Measurements from ENCODE around the gene DCLK1.

The DCLK1 gene

DNA sequence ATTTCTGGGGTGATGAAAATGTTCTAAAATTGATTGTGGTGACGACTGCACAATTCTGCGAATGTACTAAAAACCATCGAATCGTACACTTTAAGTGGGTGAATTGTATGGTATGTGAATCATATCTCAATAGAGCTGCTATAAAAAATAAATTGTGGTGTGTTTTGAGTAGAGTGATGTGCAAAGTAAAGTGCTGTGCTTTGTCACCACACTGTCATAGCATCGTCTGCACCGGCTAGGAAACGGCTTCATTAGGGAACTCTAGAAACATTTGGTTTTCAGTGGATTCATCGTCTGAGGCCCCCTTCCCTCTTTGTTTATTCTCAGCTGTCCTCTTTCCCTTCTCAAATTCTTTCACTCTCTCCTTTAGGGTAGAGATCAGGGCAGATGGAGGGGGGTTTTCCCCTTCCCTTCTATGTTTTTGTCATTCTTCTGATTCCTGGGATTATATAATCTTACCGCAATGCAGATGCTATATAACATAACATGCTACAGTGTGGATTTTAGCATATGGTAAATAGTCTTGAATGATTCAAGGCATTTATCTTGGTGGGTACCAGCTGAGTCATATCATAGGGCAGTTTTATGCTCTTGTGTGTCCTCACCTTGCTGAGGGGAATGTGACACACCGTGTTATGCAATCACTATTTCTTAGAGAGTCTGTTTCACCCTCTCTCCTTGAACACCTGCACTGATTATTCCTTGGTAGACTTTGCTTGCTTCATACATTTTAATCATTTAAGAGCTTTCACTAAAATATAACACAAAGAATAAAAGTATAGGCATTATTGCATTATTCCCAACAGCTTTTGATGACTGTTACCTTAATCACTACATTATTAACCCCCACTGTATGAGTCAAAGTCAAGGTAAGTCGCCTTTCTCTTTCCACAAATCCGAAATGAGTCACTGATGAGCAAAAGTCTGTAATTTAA, 239.4 kb downstream of the DCLK1 start:
- peak; percentile 66 for DNase-seq

DNA sequence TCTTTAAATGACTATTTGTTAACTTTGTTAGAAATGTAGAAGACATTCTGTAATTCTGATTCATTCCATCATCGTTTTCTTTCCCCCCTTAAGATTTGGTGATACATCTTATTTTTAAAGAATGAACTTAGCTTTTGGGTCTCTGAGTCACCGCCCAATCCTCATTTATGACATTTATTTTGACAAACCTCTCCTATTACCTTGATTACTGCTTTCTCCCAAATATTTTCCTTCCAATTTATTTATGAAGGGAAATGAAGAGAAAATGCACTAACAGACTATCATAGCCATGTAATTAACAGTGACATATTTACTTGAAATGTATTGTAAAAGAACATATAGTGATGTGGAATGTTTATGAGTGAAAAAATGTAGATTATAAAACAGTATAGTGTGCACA, 241.6 kb downstream of the DCLK1 start:
- no peak for DNase-seq

DNA sequence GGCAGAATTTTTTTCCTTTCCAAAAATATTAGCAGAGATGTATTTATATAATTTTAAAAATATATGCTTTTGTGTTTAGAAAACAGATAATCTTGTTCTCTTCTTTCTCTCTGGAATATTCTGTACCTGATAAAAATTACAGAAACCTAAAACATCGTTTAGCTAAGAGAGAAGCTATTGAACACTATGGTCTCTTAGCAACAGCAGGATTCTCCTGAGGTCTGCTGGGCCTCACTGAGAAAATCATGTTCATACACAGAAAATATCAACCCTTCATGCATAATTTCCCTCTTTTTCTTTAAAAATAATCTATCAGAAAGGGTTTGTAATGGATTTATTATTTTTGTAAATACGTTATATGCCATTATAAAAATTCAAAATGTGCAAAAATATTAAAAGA, 242.2 kb downstream of the DCLK1 start:
- DNase-seq = no peak

DNA sequence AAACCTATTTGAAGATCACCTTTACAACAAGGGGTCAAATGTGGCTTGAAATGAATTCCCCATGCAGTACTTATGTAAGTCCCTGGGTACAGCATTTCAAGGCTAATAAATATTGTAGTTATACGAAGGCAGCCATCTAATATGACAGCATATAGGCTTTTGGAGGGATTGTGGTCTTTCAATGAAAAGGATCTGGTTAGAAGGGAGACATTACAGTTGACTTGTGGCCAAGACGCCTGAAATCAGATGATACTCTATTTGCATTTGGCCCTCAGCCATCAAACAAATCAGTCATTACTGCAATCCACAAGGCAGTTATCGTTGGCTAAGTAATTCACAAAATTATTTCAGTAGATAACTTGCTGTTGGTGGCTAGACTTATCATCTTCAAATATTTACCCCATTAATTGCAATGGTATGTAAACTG, 242.7 kb downstream of the DCLK1 start:
- DNase-seq = no peak

DNA sequence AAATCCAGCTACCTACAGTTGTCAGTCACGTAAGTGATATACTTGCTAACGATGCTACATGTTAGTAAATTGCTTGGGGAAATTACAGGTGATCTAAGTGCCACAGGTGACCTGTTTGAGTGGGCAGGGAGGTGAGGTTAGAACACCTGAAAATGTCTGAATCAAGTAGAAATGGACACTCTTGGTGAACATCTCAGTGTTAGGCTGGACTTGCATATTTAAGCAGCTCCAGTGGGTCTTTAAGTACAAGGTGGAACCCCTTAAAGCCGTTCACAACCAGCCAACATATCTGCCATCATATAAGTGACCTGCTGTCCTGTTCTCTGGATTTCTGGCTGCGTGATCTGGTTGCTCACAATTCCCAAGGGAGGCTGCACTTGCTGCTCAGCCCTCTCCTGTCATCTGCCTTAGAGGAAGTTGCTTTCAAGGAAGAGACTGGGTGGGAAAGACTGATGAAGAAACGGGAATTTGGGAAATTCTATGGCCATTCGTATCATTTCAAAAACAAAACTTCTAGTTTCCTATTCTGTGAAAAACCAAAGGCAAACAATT, 244.0 kb downstream of the DCLK1 start:
- no peak for DNase-seq

DNA sequence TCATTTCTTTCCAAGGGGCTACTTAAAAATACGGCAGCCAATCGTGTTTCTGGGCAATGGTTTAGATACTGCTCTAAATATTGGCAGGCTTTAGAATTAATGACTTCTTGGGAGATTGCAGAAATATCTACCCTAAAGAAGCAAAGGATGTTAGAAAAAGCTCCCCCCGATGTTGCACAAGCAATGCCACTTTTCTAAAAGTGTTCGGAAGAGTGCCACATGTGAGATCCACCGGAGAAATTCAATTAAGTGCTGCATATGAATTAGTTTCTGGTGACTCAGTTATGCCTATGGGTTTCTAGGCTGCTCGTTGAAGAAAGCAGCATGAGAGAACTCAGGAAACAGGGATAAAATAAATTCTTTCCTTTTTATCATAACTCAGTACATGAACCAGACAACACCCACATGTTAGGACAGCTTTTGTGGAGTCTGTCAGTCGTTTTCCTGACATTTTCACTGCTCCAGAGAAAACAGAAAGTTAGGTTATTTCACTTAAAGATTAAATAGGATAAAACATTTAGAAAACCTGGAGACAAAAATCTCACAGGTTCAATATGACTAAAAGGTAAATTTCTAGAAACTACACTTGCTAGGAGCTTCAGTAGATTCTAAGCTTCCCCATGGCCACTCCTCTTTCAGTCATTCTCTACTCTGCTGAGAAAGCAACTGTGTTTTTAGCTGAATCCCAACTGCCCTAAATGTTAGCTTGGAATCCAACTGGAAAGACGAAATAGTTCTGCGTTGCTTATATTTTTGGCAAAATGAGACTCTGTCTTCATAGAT, 244.7 kb downstream of the DCLK1 start:
- DNase-seq = no peak

DNA sequence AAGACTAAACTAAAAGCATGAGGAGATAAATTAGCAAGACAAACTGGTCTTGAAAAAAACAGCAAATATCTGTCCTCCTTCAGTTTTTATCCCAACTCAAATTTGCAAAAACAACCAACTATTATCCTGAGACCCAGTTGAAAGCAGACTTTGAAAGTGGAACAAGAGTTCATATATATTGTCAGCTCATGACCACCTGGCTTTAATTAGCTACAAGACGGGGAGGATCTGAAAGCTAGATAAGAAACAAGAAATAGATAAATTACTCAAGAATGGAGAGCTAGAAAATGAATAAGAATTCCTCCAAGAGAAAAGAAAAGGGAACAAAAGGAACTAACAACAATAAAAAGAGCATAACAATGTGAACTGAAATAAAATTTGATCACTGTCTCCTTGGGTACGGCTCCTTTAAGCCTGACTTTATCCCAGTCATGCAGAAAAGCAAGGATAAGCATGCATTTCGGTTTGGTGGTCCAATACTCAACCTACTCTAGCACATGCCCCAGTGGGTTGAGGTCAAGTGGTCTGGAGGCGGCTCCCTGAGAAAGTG, 246.9 kb downstream of the DCLK1 start:
- DNase-seq = no peak

DNA sequence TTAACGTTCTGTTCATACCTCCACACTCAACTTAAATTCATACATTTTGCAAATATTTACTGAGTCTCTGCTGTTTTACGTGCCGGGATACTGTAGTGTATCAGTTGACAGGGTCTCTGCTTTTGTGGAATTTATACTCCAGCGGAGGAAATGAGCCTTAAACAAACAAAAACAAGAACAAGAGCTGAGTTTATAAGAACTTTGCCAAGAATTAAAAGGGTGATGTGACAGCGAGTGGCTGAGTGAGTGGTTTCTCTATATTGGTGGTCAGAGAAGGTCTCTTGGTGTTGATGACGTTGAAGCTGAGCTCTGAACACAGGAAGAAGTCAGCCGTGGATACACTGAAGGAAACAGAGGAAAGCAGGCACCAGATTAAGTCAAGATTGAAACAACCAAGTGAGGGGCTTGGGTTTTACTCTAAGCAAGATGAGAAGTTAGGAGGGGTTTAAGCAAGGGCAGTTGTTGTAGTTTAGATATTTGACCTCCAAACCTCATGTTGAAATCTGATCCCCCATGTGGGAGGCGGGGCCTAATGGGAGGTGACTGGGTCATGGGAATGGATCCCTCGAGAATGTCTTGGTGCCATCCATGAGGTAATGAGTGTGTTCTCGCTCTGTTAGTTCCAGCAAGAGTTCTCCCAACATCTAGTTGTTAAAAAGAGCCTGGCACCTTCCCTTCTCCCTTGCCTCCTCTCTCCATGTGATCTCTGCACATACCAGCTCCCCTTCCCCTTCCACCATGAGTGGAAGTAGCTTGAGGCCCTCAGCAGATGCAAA, 248.3 kb downstream of the DCLK1 start:
- peak; percentile 48 for DNase-seq

DNA sequence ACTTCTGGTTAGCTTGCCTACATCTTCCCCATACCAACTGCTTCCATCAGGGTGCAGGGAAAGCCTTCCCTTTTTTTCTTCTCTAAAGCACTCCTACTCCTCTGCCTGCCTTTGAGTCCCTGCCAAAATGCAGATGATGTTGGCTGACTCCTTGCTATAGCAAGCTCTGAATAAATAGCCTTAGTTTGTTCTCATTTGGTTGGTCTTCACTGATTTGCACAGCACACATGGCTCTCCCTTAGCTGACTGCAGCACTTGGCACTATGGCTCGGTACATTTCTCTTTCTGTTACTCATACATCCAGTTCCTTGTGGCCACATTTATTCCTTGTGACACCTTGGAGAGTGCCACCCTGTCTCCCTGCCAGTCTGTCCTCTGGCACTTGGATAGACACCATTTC, 249.8 kb downstream of the DCLK1 start:
- no peak for DNase-seq

DNA sequence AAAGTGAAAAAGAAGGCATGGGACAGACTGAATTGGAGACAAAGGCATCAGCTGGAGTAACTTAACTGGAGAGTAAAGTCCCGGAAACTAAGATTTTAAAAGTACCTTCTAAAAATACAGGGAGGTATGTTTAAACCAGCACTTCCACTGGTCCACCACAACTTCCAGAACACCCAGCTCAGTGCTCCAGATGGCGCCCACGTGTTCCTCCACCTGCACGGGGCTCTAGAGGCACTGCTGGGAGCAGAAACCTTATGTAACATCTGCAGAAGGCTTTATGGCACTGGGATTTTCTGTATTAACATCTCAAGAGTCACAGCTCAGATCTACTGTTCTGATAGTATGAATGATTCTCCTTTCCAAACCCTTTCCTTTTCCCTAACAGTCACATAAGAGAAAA, 252.1 kb downstream of the DCLK1 start:
- DNase-seq = no peak

DNA sequence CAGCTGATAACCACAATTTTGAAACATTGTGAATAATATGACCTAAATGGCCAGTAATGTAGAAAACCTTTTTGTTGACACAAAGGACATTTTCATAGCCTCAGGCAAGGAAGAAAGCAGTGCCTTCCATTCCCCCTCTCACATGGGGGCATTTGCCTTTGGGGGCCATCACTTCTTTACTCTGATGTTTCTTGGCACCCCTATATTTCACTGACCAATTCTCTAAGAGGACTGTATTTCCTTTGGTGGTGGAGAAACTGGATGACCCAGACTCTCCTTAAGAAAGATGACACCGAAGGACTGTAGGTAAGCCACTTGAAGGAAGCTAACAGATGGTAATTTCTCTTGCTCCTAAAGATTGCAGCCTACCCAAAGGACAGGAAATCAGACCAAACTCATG, 254.6 kb downstream of the DCLK1 start:
- DNase-seq = no peak

DNA sequence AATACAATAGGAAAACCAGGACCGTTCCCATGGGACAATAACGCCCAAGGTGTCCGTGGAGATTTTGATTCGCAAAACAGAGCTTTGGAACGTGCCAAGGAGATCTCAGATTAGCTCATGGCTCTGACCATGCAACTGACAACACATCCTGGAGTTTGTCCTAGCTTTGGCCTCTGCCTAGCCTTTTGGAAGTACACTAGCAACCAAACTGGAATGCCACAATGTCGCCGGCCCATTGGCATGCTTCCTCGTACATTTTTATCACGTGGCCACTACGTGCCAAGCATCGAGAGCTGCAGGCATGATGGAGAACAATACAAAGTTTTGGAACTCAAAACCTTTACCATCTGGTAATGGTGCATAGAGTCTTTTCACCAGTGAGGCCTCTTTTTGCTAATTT, 256.5 kb downstream of the DCLK1 start:
- DNase-seq = no peak

DNA sequence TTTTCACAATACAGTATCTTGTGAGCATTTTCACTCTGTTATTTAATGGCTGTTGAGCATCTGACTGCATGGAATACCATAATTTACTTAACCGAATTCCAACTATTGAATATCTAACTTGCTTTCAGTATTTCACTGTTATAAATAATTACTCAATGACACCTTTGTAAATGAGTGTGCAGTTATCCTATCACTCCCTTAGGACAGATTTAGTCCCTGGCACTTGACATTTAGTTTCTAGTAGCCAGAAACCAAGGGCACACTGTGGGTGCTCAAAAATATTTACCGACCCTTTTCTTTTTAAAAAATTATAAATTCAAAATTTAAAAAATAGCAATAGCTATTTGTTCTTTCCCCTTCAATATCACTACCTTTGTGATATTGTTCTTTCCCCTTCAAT, 258.8 kb downstream of the DCLK1 start:
- no peak for DNase-seq

DNA sequence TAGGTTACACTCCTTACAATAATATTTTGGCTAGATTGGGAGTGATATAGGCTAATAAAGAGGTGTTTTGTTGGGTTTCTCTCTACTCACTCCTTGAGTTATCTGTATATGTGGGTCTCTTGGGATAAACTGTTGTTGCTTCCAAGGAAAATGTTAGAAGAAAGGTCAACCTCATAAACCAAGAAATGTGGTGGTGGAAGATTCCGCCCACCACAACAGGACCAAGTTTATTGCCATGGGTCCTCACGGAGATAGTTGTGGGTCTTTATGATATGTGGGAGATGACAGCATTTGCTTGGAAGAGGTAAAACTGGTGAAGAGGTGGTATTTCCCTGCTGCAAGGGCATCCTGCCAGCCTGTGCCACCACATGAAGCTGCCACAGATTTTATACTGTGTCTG, 259.6 kb downstream of the DCLK1 start:
- DNase-seq = no peak

DNA sequence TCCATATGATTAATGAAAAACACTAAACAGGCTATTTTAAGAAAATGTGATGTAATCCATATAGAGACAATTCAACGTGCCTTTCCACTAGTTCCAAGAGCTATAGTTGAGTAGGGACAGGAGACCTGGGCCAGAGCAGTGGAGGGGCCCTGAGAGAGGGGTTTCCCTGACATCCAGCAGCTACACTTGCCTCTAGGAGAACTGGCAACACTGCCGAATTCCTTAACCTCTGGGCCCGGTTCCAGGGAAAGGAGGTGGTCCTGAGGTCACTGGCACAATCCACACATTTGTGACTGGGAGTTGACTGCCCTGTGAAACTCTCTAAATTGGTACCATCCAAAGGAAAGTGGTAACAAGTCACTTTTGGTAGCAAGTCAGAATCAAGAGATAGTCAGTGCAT, 264.4 kb downstream of the DCLK1 start:
- DNase-seq = no peak

DNA sequence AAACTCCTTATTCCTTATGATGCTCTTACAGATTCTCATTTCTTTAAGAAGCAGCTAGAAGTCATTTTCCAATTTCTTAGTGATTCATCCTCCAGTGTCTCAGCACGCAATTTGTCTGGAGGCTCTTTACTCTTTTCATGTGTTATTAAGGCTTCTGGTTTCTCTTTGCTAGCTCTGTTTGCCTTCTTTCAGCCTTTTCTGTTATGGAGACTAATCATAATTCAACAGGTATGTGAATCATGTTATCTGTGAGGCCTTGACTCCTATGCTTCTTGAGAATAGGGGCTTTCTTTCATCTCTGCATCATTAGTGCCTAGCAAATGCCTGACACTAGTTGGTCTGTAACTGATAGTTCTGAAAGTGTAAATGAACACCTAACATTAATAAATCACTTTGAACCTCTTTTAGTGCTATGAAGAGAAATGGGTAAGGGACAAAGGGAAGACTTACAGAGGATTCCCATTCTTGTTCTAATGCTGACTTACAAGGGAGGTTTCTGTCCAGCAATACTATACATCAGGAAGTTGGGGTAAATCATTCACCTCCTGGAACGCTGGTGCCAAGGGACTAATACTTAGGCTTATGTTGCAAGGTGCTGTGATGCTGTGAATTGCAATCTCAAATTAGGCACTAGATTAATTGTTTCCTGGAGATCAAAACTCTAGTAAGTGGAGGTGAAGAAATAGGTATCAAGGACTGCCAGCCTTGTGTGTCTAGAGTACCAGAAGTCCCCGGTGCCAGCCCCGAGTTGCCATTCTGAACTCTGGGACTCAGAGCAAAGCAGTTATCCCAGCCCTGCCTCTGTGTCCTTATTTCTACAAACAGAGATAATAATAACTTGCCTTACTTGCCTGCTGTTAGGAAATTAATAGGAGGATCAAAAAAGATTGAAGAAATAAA, 265.6 kb downstream of the DCLK1 start:
- peak; percentile 48 for DNase-seq

DNA sequence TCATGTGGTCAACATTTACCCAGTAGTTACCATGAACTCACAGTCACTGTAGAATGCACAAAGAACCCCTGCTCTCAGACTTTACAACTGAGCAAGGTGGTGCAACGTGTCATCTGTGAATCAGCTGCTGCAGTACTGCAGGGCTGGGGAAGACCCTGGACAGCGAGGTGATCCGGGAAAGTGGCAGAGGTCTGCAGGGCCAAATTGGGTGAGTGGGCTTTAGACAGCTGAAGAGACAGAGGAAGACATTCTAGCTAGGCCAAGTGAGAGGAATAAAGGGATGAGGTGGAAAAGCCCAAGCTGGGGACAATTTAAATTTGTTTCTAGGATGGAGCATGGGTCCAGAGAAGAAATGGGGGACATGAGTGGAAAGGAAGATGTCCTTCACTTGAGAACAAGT, 270.5 kb downstream of the DCLK1 start:
- no peak for DNase-seq

DNA sequence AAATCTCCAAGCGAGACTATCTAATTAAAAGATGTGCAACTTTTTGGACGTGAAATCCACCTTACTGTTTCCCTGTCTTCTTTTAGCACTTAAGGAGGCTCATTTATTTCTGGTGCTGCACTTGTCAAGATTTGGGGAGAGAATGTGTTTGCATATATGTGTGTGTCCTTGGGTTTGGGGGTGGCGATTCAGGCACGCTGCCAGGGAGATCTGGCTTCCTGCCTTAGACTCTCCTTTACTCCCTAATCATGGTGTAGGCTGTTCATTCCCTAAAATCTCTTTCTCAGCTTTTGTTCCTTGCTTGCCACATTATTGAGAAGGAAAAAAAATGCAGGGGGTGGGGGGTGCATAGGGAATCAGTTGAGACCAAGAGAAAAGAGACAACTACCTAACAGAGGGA, 271.2 kb downstream of the DCLK1 start:
- DNase-seq = no peak

DNA sequence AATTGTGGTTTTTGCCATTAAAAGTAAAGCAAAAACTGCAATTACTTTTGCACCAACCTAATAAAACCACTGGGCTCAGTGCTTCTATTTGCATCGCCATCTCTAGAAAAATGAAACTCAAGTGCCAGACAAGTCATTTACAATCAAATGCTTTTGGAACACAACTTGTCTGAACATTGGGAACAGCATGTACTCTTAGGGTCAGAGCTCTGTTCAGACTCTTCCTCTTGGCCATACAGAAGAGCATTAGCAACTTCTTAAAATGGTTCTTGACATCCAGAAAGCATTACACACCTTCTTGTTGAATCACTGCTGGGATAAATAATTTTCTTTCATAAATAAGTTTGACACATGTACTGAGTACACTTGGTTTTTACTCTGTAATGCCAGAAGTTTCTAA, 272.5 kb downstream of the DCLK1 start:
- DNase-seq = no peak

DNA sequence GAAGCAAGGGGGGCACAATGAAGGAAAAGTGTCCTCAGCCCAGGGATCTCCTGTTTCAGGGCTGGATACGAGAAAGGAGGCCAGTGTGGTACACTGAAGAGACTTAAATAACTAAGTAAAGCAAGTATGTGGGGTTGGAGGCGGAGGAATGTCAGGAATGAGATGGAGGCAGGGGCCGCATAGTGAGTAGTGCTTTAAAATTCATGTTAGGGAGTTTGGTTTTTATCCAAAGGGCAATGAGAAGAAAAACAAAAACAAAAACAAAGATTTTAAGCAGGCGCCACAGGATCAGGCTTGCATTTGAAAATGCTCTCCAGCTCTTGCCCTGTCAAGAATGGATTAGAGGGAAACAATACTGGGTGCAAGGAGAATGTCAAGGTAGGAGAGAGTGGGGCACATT, 273.4 kb downstream of the DCLK1 start:
- peak; percentile 27 for DNase-seq

DNA sequence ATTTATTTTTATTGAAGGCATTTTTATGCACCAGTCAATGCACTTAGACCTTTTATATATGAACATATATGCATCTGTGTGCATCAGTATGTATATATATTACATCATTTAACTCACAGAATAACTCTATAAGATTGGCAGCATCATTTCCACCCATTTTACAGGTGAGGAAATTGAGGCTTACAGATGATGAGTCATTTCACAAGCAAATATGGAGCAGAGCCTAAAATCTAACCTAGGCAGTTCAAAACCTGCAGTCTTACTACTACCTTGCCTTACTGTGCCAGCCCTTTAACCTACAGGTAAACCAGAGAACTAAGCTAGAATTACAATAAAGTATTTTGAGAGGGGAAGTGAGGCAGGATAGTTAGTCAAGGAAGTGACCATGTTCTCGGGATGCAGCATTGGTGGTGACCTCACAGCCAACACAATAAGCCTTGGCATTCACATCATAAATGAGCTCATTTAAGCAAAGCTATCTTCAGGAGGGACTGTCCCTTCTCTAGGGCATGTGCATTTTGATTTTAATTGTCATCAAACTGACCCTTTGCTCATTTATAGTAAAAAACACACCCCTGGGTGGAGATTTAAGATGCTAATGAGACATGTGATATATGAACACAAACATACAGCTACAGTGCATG, 274.3 kb downstream of the DCLK1 start:
- no peak for DNase-seq
